Measurements from ENCODE around the gene CDH4.

The CDH4 gene

DNA sequence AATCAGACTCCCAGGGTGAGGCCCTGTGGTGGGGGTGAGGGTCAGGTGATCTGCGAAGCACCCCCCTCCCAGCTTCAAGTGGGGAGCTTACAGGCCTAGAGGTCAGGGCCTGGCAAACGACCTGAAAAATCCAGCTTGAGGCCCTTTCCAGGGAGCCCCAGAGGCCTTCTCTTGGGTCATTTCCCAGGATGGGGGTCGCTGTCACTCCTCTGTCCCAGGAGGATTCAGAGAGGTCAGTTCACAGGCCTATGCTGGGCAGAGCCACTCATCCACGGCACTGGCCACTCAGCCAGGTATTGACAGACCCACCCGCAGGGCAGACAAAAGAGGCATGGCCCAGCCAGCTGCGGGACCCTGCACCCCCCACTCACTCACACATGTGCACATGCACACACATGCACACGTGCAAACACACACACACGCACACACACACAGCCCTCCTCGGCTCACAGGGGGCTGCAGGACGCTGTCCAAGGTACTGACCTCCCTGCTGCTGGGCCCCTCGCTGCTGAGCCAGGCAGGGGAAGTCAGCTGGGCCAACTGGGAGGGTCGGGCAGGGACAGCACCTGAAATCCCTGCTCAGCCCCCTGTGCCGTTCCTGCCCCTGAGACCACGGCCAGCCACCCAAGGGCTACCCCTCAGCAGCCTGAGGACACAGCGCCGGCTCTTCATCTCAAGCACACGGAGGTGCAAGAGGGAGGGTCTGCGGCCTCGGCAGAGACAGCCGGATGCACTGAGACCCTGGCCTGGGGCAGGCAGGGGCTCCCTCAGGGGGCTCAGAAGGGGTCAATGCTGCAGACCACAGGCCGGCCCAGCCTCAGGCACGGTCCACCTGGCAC, 699.9 kb downstream of the CDH4 start (continued):
- TF ChIP-seq ZNF404 (tag by site-specific recombination; IDR thresholded peaks at IDR 0.05): no peak
- TF ChIP-seq, protein P1, sequence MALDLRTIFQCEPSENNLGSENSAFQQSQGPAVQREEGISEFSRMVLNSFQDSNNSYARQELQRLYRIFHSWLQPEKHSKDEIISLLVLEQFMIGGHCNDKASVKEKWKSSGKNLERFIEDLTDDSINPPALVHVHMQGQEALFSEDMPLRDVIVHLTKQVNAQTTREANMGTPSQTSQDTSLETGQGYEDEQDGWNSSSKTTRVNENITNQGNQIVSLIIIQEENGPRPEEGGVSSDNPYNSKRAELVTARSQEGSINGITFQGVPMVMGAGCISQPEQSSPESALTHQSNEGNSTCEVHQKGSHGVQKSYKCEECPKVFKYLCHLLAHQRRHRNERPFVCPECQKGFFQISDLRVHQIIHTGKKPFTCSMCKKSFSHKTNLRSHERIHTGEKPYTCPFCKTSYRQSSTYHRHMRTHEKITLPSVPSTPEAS (tag by site-specific recombination; IDR thresholded peaks at IDR 0.05): peak; percentile 82
- peak; percentile 33; the same call in 1 of the 2 replicates for TF ChIP-seq GLIS2 (tag by site-specific recombination; IDR thresholded peaks at IDR 0.05)

DNA sequence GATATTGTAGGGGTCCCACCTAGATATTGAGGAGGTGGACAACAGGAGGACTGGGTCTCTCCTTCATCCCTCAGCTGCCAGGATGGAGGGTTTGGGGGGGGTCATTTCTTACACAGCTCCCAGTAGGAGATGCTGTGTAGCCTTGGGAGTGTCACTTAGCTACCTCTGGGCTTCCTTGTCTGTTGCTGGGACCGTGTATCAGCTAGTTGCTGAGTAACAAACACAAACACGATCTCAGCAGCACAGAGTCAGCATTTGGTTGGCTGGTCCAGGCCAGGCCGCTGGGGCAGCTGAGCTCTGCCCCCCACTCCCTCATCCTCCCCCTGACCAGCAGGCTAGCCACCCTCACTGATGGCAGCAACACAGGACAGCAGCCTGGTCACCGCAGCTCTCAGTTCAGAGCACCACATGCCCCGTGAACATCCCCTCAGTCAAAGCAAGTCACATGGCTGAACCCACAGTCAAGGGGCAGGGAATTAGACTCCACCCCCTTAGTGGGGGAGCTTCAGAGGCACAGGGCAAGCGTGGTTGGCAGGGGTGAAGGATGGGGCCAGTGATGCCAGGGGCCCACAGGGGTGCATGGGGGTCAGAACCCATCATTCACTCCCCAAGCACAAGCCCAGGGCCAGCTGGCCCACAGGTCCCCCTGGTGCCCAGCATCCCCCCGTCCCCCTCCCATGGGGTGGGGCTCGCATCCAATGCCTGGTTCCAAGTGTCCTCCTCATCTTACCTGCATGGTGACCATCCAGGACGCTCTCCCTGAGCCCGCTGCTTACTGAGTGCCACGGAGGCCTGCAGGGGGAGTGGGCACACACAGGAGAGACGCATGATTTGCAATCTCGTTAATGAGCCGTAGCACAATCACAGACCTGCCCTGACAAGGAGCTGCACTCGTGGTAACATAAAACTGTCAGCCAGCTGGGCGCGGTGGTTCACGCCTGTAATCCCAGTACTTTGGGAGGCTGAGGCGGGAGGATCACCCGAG, 701.3 kb downstream of the CDH4 start:
- CTCF ChIA-PET: no interaction called here
- Histone ChIP-seq H3K4me3 (ENCODE audit: low read depth, low read length) (no peak overlapping the region), H3K27ac (ENCODE audit: extremely low read depth, low read depth, low read length) (no peak overlapping the region), H3K9me3 (ENCODE audit: control insufficient read depth, insufficient read depth, low read depth, low read length) (no peaks in the 10 kb centered on the region), H3K36me3 (ENCODE audit: control insufficient read depth in 2 of 2, insufficient read depth in 1 of 2, low read length in 2 of 2) (no peaks in the 10 kb centered on the region), H3K4me1 (ENCODE audit: control insufficient read depth, insufficient read depth, low read length) (peaks cover 15% of the 10 kb centered on the region)
- POLR2A ChIA-PET: interaction anchor here (0.6 kb wide), 1 partner anchor 31 kb away, joined by 3 read pairs; no protein-coding TSS in a partner anchor
- TF ChIP-seq GLIS1 (tag by site-specific recombination; IDR thresholded peaks at IDR 0.05) (peak; percentile 49; the same call in 1 of the 2 replicates), ZNF341 (tag by site-specific recombination; IDR thresholded peaks at IDR 0.05; ENCODE audit: low read depth) (0 out of 2 replicates have a peak, but pooled peaks have one; percentile 26), KLF1 (tag by site-specific recombination; IDR thresholded peaks at IDR 0.05) (peak; percentile 97), ZNF133 (tag by site-specific recombination; IDR thresholded peaks at IDR 0.05) (no peak), ZFP41 (tag by site-specific recombination; IDR thresholded peaks at IDR 0.05; ENCODE audit: borderline replicate concordance) (no peak), OSR2 (tag by site-specific recombination; IDR thresholded peaks at IDR 0.05) (0 out of 2 replicates have a peak, but pooled peaks have one; percentile 18), GFI1B (tag by site-specific recombination; IDR thresholded peaks at IDR 0.05) (0 out of 2 replicates have a peak, but pooled peaks have one; percentile 22), RBAK (tag by site-specific recombination; IDR thresholded peaks at IDR 0.05) (0 out of 2 replicates have a peak, but pooled peaks have one; percentile 75)
- TF ChIP-seq, protein P2, sequence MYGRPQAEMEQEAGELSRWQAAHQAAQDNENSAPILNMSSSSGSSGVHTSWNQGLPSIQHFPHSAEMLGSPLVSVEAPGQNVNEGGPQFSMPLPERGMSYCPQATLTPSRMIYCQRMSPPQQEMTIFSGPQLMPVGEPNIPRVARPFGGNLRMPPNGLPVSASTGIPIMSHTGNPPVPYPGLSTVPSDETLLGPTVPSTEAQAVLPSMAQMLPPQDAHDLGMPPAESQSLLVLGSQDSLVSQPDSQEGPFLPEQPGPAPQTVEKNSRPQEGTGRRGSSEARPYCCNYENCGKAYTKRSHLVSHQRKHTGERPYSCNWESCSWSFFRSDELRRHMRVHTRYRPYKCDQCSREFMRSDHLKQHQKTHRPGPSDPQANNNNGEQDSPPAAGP (tag by site-specific recombination; IDR thresholded peaks at IDR 0.05): peak; percentile 92

DNA sequence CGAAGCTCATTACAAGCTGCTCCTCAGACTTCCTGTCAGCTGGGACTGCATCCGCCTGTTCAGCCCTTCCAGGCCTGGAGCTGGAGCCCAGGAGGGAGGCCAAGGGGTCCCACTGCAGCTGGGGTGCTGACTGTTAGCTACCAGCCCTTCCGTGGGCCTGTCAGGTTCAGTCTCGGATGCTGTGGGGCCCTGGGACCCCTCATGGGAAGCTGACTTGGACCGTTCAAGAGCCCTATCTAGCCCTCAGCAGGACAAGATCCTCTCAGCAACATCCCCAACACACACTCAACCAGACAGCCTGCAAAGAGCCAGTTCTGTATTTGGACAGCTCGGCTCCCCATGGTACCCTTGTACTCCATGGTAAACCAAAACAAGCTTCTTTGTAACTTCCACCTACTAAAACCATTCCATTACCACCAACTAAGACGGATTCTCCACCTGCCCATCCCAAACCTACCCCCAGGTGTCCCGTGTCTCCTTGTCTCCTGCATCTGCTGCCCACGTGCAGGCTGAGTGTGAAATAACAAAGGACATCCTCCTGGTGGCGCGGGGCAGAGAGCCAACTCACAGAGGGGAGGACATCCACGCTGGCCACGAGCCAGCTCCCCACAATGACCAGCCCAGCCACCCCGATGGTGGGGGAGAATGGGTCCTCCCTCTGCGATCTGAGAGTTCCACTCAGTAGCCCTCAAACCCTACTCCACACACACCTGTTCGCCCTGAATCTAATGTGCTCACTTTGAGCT, 702.4 kb downstream of the CDH4 start:
- Histone ChIP-seq H3K4me1 (ENCODE audit: control insufficient read depth, insufficient read depth, low read length) (peaks cover 15% of the 10 kb centered on the region), H3K4me3 (ENCODE audit: low read depth, low read length) (no peak overlapping the region), H3K27ac (ENCODE audit: extremely low read depth, low read depth, low read length) (no peak overlapping the region), H3K36me3 (ENCODE audit: control insufficient read depth in 2 of 2, insufficient read depth in 1 of 2, low read length in 2 of 2) (no peaks in the 10 kb centered on the region), H3K9me3 (ENCODE audit: control insufficient read depth, insufficient read depth, low read depth, low read length) (no peaks in the 10 kb centered on the region)
- ChIA-PET POLR2A (no interaction called here), CTCF (interaction anchor here (0.6 to 0.7 kb wide), 2 partner anchors 530 to 1076 kb away, joined by 3 read pairs; no protein-coding TSS in a partner anchor)
- TF ChIP-seq GLIS1 (tag by site-specific recombination; IDR thresholded peaks at IDR 0.05) (peak; percentile 92), ZIC2 (tag by site-specific recombination; IDR thresholded peaks at IDR 0.05) (peak; percentile 81), ZFHX2 (tag by site-specific recombination; conservative IDR thresholded peaks at IDR 0.05) (peak; percentile 25), ZNF121 (tag by site-specific recombination; IDR thresholded peaks at IDR 0.05) (no peak), GLIS2 (tag by site-specific recombination; IDR thresholded peaks at IDR 0.05) (0 out of 2 replicates have a peak, but pooled peaks have one; percentile 30)
- TF ChIP-seq, protein P3, sequence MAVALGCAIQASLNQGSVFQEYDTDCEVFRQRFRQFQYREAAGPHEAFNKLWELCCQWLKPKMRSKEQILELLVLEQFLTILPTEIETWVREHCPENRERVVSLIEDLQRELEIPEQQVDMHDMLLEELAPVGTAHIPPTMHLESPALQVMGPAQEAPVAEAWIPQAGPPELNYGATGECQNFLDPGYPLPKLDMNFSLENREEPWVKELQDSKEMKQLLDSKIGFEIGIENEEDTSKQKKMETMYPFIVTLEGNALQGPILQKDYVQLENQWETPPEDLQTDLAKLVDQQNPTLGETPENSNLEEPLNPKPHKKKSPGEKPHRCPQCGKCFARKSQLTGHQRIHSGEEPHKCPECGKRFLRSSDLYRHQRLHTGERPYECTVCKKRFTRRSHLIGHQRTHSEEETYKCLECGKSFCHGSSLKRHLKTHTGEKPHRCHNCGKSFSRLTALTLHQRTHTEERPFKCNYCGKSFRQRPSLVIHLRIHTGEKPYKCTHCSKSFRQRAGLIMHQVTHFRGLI (tag by site-specific recombination; IDR thresholded peaks at IDR 0.05): no peak
- TF ChIP-seq, protein P4, sequence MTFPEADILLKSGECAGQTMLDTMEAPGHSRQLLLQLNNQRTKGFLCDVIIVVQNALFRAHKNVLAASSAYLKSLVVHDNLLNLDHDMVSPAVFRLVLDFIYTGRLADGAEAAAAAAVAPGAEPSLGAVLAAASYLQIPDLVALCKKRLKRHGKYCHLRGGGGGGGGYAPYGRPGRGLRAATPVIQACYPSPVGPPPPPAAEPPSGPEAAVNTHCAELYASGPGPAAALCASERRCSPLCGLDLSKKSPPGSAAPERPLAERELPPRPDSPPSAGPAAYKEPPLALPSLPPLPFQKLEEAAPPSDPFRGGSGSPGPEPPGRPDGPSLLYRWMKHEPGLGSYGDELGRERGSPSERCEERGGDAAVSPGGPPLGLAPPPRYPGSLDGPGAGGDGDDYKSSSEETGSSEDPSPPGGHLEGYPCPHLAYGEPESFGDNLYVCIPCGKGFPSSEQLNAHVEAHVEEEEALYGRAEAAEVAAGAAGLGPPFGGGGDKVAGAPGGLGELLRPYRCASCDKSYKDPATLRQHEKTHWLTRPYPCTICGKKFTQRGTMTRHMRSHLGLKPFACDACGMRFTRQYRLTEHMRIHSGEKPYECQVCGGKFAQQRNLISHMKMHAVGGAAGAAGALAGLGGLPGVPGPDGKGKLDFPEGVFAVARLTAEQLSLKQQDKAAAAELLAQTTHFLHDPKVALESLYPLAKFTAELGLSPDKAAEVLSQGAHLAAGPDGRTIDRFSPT (tag by site-specific recombination; IDR thresholded peaks at IDR 0.05): no peak
- TF ChIP-seq, protein P5, sequence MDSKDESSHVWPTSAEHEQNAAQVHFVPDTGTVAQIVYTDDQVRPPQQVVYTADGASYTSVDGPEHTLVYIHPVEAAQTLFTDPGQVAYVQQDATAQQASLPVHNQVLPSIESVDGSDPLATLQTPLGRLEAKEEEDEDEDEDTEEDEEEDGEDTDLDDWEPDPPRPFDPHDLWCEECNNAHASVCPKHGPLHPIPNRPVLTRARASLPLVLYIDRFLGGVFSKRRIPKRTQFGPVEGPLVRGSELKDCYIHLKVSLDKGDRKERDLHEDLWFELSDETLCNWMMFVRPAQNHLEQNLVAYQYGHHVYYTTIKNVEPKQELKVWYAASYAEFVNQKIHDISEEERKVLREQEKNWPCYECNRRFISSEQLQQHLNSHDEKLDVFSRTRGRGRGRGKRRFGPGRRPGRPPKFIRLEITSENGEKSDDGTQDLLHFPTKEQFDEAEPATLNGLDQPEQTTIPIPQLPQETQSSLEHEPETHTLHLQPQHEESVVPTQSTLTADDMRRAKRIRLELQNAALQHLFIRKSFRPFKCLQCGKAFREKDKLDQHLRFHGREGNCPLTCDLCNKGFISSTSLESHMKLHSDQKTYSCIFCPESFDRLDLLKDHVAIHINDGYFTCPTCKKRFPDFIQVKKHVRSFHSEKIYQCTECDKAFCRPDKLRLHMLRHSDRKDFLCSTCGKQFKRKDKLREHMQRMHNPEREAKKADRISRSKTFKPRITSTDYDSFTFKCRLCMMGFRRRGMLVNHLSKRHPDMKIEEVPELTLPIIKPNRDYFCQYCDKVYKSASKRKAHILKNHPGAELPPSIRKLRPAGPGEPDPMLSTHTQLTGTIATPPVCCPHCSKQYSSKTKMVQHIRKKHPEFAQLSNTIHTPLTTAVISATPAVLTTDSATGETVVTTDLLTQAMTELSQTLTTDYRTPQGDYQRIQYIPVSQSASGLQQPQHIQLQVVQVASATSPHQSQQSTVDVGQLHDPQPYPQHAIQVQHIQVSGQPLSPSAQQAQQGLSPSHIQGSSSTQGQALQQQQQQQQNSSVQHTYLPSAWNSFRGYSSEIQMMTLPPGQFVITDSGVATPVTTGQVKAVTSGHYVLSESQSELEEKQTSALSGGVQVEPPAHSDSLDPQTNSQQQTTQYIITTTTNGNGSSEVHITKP (tag by site-specific recombination; IDR thresholded peaks at IDR 0.05): peak; percentile 91
